ENCODE measurements around the gene MTR. TPM values are rescaled to one million over a fixed set of nuclear protein-coding genes. Genes with fewer than 3 reads are reported as not detected.

The MTR gene
- total RNA-seq, 1 donor from 2014 or later = 35.8 TPM

- Mint-ChIP-seq H3K4me1 (ENCODE audit: low read depth, unreplicated experiment) (no peaks in the 10 kb centered on the region), H3K27me3 (ENCODE audit: low read depth, unreplicated experiment) (peaks cover 2% of the 10 kb centered on the region), H3K36me3 (ENCODE audit: low read depth, unreplicated experiment) (no peaks in the 10 kb centered on the region), H3K4me3 (ENCODE audit: unreplicated experiment) (no peak overlapping the region), H3K27ac (ENCODE audit: unreplicated experiment) (no peak overlapping the region), H3K9me3 (ENCODE audit: unreplicated experiment) (no peaks in the 10 kb centered on the region)
- no peak for FAIRE-seq
- H4K20me1 ChIP-seq (ENCODE audit: insufficient read depth, low read length) = no peaks in the 10 kb centered on the region
- no peak overlapping the region for H3K4me3 ChIP-seq (ENCODE audit: insufficient read depth, low read depth, low read length)
- H3K4me1 ChIP-seq (ENCODE audit: insufficient read depth, low read length) = no peaks in the 10 kb centered on the region
- no peak overlapping the region for H3K27ac ChIP-seq (ENCODE audit: low read depth, low read length)
- no peak for TF ChIP-seq EZH2 (IDR thresholded peaks at IDR 0.05; ENCODE audit: insufficient read depth, low read length)
- TF ChIP-seq, protein P1, sequence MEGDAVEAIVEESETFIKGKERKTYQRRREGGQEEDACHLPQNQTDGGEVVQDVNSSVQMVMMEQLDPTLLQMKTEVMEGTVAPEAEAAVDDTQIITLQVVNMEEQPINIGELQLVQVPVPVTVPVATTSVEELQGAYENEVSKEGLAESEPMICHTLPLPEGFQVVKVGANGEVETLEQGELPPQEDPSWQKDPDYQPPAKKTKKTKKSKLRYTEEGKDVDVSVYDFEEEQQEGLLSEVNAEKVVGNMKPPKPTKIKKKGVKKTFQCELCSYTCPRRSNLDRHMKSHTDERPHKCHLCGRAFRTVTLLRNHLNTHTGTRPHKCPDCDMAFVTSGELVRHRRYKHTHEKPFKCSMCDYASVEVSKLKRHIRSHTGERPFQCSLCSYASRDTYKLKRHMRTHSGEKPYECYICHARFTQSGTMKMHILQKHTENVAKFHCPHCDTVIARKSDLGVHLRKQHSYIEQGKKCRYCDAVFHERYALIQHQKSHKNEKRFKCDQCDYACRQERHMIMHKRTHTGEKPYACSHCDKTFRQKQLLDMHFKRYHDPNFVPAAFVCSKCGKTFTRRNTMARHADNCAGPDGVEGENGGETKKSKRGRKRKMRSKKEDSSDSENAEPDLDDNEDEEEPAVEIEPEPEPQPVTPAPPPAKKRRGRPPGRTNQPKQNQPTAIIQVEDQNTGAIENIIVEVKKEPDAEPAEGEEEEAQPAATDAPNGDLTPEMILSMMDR (IDR thresholded peaks at IDR 0.05; ENCODE audit: insufficient read depth, low read depth, low read length) = no peak
- H3K79me2 ChIP-seq (ENCODE audit: insufficient read depth, low read length) = no peaks in the 10 kb centered on the region
- no peak for DNase-seq (ENCODE audit: low read depth)
- H3K9ac ChIP-seq (ENCODE audit: low read length) = no peak overlapping the region
- peaks cover 2% of the 10 kb centered on the region for H3K9me3 ChIP-seq (ENCODE audit: insufficient read depth, low read depth, low read length)
- H3K4me2 ChIP-seq (ENCODE audit: low read length) = no peak overlapping the region
- H2AFZ ChIP-seq (ENCODE audit: low read depth, low read length) = no peak overlapping the region
- H3K36me3 ChIP-seq (ENCODE audit: insufficient read depth, low read length) = no peaks in the 10 kb centered on the region
- H3K27me3 ChIP-seq (ENCODE audit: insufficient read depth, low read length) = no peaks in the 10 kb centered on the region
These were observed 130.3 kb downstream of the MTR start for GRCh38 chr1:236925386-236925785.

DNA sequence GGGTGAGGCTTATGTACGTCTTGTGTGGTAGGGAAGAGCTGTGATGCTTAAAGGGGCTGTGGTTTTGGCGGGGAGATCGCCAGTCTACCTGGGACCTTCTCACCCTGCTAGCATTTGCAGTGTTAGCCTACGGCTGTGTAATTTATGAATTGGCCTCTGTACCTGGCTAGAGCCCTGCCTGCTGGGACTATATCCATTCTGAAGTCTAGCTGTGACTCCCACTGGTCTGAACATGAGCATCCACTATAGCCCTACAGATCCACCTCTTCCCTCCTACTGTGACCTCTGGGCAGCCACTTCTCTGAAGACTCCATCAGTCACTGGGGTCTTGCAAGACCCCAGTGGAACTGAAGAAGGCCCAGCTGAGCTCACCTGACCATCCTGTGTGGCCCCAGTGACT lies 135.4 kb downstream of the MTR start:
- H3K27ac Mint-ChIP-seq (ENCODE audit: unreplicated experiment) = no peak overlapping the region
- H3K27me3 ChIP-seq (ENCODE audit: insufficient read depth, low read length) = no peaks in the 10 kb centered on the region
- H2AFZ ChIP-seq (ENCODE audit: low read depth, low read length) = no peak overlapping the region
- no peak overlapping the region for H3K9ac ChIP-seq (ENCODE audit: low read length)
- no peaks in the 10 kb centered on the region for H3K4me1 ChIP-seq (ENCODE audit: insufficient read depth, low read length)
- no peak overlapping the region for H3K4me3 Mint-ChIP-seq (ENCODE audit: unreplicated experiment)
- H3K4me3 ChIP-seq (ENCODE audit: insufficient read depth, low read depth, low read length) = no peak overlapping the region
- no peaks in the 10 kb centered on the region for H3K79me2 ChIP-seq (ENCODE audit: insufficient read depth, low read length)
- H3K36me3 ChIP-seq (ENCODE audit: insufficient read depth, low read length) = no peaks in the 10 kb centered on the region
- H3K4me1 Mint-ChIP-seq (ENCODE audit: low read depth, unreplicated experiment) = no peaks in the 10 kb centered on the region
- no peak overlapping the region for H3K27ac ChIP-seq (ENCODE audit: low read depth, low read length)
- H3K4me2 ChIP-seq (ENCODE audit: low read length) = no peak overlapping the region
- TF ChIP-seq EZH2 (IDR thresholded peaks at IDR 0.05; ENCODE audit: insufficient read depth, low read length) = no peak
- TF ChIP-seq, protein P1 (IDR thresholded peaks at IDR 0.05; ENCODE audit: insufficient read depth, low read depth, low read length) = no peak
- H3K36me3 Mint-ChIP-seq (ENCODE audit: low read depth, unreplicated experiment) = no peaks in the 10 kb centered on the region
- DNase-seq (ENCODE audit: low read depth) (no peak), FAIRE-seq (no peak)
- H3K27me3 Mint-ChIP-seq (ENCODE audit: low read depth, unreplicated experiment) = peaks cover 2% of the 10 kb centered on the region
- no peaks in the 10 kb centered on the region for H4K20me1 ChIP-seq (ENCODE audit: insufficient read depth, low read length)
- H3K9me3 Mint-ChIP-seq (ENCODE audit: unreplicated experiment) = peaks cover 3% of the 10 kb centered on the region
- H3K9me3 ChIP-seq (ENCODE audit: insufficient read depth, low read depth, low read length) = peaks cover 2% of the 10 kb centered on the region

GRCh38 chr1:236938760-236939159 lies 143.7 kb downstream of the MTR start:
- Histone ChIP-seq H3K27ac (ENCODE audit: low read depth, low read length) (no peak overlapping the region), H3K79me2 (ENCODE audit: insufficient read depth, low read length) (no peaks in the 10 kb centered on the region), H3K9ac (ENCODE audit: low read length) (no peak overlapping the region), H3K4me1 (ENCODE audit: insufficient read depth, low read length) (no peaks in the 10 kb centered on the region), H3K36me3 (ENCODE audit: insufficient read depth, low read length) (no peaks in the 10 kb centered on the region), H3K4me3 (ENCODE audit: insufficient read depth, low read depth, low read length) (no peak overlapping the region), H2AFZ (ENCODE audit: low read depth, low read length) (no peak overlapping the region), H3K9me3 (ENCODE audit: insufficient read depth, low read depth, low read length) (no peaks in the 10 kb centered on the region), H3K27me3 (ENCODE audit: insufficient read depth, low read length) (no peaks in the 10 kb centered on the region), H4K20me1 (ENCODE audit: insufficient read depth, low read length) (no peaks in the 10 kb centered on the region), H3K4me2 (ENCODE audit: low read length) (no peak overlapping the region)
- H3K4me1 Mint-ChIP-seq (ENCODE audit: low read depth, unreplicated experiment) = no peaks in the 10 kb centered on the region
- no peaks in the 10 kb centered on the region for H3K36me3 Mint-ChIP-seq (ENCODE audit: low read depth, unreplicated experiment)
- peaks cover 9% of the 10 kb centered on the region for H3K9me3 Mint-ChIP-seq (ENCODE audit: unreplicated experiment)
- no peak overlapping the region for H3K27ac Mint-ChIP-seq (ENCODE audit: unreplicated experiment)
- H3K4me3 Mint-ChIP-seq (ENCODE audit: unreplicated experiment) = no peak overlapping the region
- FAIRE-seq (no peak), DNase-seq (ENCODE audit: low read depth) (no peak)
- no peak for TF ChIP-seq EZH2 (IDR thresholded peaks at IDR 0.05; ENCODE audit: insufficient read depth, low read length)
- TF ChIP-seq, protein P1 (IDR thresholded peaks at IDR 0.05; ENCODE audit: insufficient read depth, low read depth, low read length) = no peak
- no peaks in the 10 kb centered on the region for H3K27me3 Mint-ChIP-seq (ENCODE audit: low read depth, unreplicated experiment)
